Activated CD4-positive, alpha-beta T cell treated with anti-CD3 and anti-CD28 coated beads, Interleukin-2, amount 10 ng/mL, durations not matched to agents 24 days and 14 days (primary cell): ENCODE data around the gene RPL10. TPM values are rescaled to one million over a fixed set of nuclear protein-coding genes. Genes with fewer than 3 reads are reported as not detected.
A peak's percentile ranks its signal among the peaks of the same experiment; 100 is the strongest.

Source experiments
- DNase-seq: peaks from one replicate; pipeline ENCODE4 v3.0.0; 2022
- H3K27ac Mint-ChIP-seq: one replicate; pipeline ENCODE4 v1.8.0; 2022; ENCODE audit warnings: mild to moderate bottlenecking, mixed read lengths
- H3K27me3 Mint-ChIP-seq: one replicate; pipeline ENCODE4 v1.8.0; 2022; ENCODE audit warnings: mixed read lengths
- H3K36me3 Mint-ChIP-seq: one replicate; pipeline ENCODE4 v1.8.0; 2022; ENCODE audit warnings: low read depth, mild to moderate bottlenecking, mixed read lengths
- H3K4me1 Mint-ChIP-seq: one replicate; pipeline ENCODE4 v1.8.0; 2021; ENCODE audit warnings: mixed read lengths
- H3K4me3 Mint-ChIP-seq: one replicate; pipeline ENCODE4 v1.8.0; 2022; ENCODE audit warnings: mild to moderate bottlenecking, moderate library complexity, mixed read lengths
- H3K9me3 Mint-ChIP-seq: one replicate; pipeline ENCODE4 v1.8.0; 2021; ENCODE audit warnings: mixed read lengths
- intact Hi-C: fragments of 100-400 bp; cut with micrococcal nuclease; formaldehyde crosslinking; loops from one replicate; pipeline ENCODE4 v1.15.1; 2023
- total RNA-seq: library from RNA; stranded (reverse); gene quantifications from 2 replicates; pipeline ENCODE4 v1.2.3, GENCODE V29; 2022

RPL10 gene
- total RNA-seq, 1 donor from 2014 or later, result 2,338 TPM

DNA sequence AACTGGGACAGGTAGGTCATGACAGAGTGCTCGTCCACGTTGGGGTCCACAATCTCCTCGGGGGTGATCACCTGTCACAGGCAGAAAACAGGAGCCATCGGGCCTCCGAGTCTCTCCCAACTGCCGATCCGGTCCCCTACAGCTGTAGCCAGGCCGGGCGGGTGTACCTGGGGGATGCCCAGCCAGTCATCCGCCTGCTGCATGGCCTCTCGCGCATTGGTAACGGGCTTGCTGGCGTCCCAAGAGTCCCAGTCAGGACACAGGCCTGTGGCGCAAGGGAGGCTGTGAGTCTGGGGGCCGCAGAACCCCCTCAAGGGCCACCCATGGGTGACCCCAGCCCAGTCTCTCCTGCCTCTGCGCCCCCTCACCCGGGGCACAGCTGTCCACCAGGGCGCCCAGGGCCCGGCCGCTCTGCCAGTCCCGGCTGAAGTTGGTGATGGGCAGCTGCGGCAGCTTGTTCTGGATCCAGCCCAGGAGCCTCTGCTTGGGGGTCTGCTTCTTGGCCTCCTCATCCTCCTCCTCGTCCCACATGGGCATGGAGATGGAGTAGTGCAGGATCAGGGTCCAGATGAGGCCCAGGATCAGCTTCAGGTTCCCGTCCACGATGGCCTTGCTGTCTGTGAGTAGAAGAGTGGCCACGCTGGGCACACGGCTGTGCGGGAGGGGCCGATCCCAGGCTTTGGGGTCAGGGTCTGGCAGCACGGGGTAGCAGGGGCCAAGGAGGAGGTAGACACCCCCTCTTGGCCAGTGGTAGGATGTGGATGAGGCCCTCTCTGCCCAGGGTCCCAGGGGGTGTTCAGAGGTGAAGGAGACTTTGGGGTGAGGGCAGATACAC, 30.5 kb upstream of the RPL10 start:
- DNase-seq, result no peak
- Mint-ChIP-seq H3K4me1 (peaks cover 14% of the 10 kb centered on the region), H3K4me3 (peak overlapping the region; percentile 95), H3K27ac (peak overlapping the region; percentile 93), H3K9me3 (no peaks in the 10 kb centered on the region), H3K36me3 (peaks cover 34% of the 10 kb centered on the region), H3K27me3 (no peaks in the 10 kb centered on the region)
- intact Hi-C loops, result no loop called here

DNA sequence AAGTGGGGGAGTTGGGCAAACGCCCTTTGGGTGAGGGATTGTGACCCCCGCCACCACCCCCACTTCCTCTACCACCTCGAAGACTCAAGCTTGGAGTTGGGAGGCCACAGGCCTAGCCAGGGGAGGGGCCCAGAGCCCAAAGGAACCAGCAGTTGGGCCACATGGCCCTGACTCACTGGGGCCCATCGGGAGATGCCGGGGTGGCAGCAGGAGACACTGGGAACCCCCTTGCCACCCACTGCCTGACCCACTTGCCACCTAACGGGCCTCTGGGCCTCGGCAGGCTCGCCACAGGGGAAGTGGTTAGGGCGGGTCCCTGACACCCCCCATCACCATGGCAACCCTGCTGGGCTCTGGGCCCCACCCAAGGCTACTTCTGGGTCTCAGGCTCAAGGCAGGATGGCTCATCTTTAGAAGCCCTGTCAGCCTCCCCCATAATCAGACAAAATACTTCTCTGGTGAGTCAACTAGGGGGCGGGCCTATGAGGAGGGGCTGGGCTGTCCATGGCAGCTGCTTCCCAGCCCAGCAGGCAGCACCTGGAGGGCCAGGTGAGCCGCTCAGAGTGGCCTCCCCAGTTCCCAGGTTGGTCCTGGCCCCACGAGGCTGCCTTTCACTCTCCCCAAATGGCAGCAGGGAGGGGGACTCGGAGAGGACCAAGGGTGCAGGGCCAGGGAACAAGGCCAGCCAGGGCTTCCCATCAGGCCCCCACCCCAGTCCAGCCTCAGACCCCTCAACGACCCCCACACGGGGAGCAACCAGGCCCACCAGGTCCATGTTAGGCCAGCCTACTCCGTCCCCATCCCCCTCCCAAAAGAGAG, 29.3 kb upstream of the RPL10 start:
- H3K4me3 Mint-ChIP-seq, result peak overlapping the region; percentile 95
- peak overlapping the region; percentile 93 for H3K27ac Mint-ChIP-seq
- peaks cover 14% of the 10 kb centered on the region for H3K4me1 Mint-ChIP-seq
- DNase-seq, result peak; percentile 95
- H3K27me3 Mint-ChIP-seq, result no peaks in the 10 kb centered on the region
- intact Hi-C loops, result loop anchor here (1.0 kb wide), 2 partner anchors 9 to 397 kb away; partner anchors contain the start of gene TMEM187
- H3K9me3 Mint-ChIP-seq, result no peaks in the 10 kb centered on the region
- H3K36me3 Mint-ChIP-seq, result peaks cover 30% of the 10 kb centered on the region

DNA sequence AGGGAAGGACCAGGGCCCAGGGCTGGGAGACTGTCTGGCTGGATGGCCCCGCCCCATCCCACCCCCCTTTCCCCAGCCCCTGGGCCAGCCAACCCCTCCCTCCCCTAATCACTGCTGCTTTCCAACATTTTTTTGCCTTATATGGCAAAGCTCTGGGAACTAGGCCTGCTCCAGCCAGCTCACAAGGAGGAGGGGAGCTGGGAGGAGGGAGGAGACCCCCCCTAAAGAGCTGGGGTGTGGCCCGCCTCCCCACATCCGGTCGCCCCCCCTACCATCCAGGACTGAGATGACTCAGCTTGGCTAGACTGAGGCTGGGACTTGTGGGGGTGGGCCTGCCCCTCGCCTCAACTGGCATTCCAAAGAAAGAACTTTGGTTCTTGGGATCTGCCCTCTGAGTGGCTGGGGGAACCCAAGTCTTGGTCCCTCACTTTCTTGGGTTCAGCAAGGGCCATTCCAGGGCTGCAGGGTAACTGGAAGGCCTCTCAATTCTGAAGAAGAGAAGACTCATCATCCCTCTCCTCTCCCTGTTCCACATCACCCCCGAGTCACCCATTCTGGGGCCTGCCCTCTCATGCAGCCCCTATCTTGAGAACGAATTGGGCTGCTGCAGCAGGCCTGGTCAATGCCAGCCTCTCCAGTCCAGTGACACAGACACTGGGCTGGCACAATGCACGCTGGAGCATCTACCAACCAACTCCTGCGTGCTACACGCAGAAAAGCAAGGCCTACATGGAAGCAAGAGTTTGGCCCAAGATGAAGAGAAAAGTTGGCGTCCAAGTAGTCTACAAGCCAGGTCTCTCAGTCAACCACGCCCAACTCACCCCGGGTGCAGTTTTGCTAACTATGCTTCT, 28.5 kb upstream of the RPL10 start:
- intact Hi-C loops, result loop anchor here (1.0 to 10.0 kb wide), 4 partner anchors 9 to 655 kb away; partner anchors contain the start of genes F8, FAM3A, FUNDC2 and TMEM187
- H3K27ac Mint-ChIP-seq, result peak overlapping the region; percentile 93
- peaks cover 13% of the 10 kb centered on the region for H3K4me1 Mint-ChIP-seq
- no peaks in the 10 kb centered on the region for H3K27me3 Mint-ChIP-seq
- peaks cover 28% of the 10 kb centered on the region for H3K36me3 Mint-ChIP-seq
- H3K9me3 Mint-ChIP-seq, result no peaks in the 10 kb centered on the region
- peak overlapping the region; percentile 95 for H3K4me3 Mint-ChIP-seq
- peak; percentile 90 for DNase-seq

DNA sequence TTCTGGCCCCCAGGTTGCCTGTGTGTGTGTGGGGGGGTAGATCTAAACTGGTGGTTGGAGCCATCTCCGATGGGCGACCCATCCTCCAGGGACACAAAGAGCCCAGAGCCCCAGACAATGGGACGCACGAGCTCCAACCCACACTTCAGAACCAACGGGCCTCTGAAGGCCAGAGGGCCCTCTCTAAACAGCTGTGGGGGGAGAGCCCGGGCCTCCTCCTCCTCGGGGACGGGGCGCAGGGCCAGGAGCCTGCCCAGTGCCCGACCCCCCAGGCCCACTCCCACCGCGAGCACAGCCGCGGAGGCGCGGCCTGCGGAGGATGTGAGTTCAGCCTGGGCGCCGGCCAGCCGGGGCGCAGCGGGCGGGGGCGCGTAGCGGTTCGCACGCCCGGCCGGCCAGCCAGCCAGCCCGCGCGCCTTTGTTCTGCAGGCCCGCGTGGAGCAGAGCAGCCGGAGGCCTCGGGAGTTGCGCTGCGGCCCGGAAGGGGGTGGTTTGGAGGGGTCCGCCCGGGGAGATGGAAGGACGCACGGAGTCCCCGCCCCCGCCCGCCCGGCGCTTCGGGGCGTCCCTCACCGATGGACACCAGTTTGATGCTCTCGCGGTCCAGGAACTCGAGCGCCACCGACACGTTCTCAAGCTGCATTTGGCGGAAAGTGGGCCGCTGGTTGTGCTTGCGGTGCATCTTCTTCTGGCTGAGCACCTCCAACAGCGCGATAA, 27.7 kb upstream of the RPL10 start:
- DNase-seq, result peak; percentile 72
- Mint-ChIP-seq H3K27me3 (no peaks in the 10 kb centered on the region), H3K4me1 (peaks cover 11% of the 10 kb centered on the region), H3K4me3 (peak overlapping the region; percentile 95), H3K27ac (peak overlapping the region; percentile 90), H3K36me3 (peaks cover 25% of the 10 kb centered on the region), H3K9me3 (no peaks in the 10 kb centered on the region)
- intact Hi-C loops, result loop anchor here (10.0 kb wide), 2 partner anchors 144 to 654 kb away; partner anchors contain the start of genes F8, FAM3A and FUNDC2

DNA sequence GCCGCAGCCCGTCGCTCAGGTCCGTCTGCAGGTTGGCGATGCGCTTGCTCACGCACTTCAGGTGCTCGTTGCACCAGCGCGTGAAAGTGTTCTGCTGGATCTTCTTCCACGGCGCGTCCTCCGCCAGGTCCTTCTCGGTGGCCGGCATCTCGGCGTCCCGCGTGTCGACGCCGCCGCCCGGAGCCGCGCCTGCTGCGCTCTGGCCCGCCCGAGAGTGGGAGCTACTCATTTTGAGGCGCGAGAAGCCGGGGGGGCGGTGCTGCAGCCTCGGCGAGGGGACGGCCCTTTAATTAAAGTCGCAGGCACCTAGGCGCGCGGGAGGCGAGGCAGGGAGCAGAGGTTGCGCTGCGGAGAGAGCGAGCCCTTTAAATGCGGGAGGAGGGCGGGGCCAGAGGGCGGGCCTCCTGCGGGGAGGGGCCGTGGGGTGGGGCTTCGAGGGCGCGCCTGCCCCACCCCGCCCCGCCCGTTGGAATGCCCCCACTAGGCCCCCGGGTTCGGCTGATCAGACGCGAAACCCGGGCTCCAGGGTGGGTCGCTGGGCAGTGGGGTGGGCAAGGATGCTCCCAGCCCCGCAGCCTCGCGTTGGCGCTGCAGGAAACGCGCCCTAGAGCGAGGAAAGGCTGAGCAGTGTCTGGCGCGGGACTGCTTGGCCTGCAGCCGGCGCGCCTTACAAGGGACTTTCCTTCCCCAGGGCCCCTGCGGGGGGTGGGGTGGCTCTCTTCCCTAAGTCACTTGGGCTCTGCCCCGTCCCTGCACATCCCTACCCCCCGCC, 27.0 kb upstream of the RPL10 start:
- H3K9me3 Mint-ChIP-seq, result no peaks in the 10 kb centered on the region
- H3K36me3 Mint-ChIP-seq, result peaks cover 22% of the 10 kb centered on the region
- peak overlapping the region; percentile 78 for H3K27ac Mint-ChIP-seq
- intact Hi-C loops, result loop anchor here (10.0 kb wide), 2 partner anchors 144 to 654 kb away; partner anchors contain the start of genes F8, FAM3A and FUNDC2
- peak; percentile 97 for DNase-seq
- H3K4me3 Mint-ChIP-seq, result peak overlapping the region; percentile 84
- no peaks in the 10 kb centered on the region for H3K27me3 Mint-ChIP-seq
- H3K4me1 Mint-ChIP-seq, result peaks cover 11% of the 10 kb centered on the region

DNA sequence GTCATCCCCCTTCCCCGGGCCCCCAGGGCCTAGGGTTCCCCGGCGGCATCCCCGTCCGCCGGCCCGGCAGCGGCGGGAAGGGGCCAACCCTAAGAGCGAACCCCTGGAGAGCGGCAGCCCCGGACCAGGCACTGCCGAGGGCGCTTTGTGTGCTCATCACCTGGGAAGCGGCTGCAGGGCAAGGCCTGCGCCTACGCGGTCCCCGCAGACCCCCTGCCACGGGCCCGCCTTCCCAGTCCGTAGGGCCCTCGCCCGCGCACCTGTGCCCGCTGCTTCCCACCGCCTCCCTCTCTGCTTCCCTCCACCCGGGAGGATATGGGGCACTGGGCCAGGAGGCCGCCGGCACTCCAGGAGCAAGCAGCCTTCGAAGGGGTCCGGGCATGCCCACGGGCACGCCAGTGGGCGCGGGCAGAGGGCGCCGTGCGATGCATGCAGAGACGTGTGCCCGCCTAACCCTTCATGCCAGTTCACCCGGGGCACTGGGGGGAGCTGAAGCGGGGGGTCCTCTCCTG, 26.3 kb upstream of the RPL10 start:
- H3K9me3 Mint-ChIP-seq, result no peaks in the 10 kb centered on the region
- intact Hi-C loops, result loop anchor here (10.0 kb wide), 2 partner anchors 143 to 653 kb away; partner anchors contain the start of genes F8, FAM3A and FUNDC2
- H3K27me3 Mint-ChIP-seq, result no peaks in the 10 kb centered on the region
- H3K27ac Mint-ChIP-seq, result no peak overlapping the region
- H3K4me1 Mint-ChIP-seq, result peaks cover 11% of the 10 kb centered on the region
- DNase-seq, result no peak
- peaks cover 17% of the 10 kb centered on the region for H3K36me3 Mint-ChIP-seq
- H3K4me3 Mint-ChIP-seq, result peak overlapping the region; percentile 84

DNA sequence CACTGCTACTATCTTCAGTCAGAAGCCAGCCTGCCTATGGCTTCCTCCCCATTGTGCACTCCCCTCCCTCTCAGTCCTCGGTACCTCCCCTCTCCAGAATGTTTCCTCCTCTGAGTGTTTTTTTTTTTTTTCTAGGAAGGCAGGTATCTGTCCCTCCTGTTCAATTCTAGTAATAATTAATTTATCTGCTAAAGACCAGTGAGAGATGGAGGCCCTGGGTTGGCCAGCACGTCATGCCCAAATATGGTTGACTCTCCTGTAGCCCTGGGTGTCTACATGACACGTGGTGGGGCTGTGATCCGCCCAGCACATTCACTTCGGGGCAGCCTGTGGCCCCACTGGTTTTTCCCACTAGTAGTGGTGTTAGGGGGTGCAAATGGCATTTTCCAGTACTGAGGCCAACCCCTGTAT, 25.6 kb upstream of the RPL10 start:
- Mint-ChIP-seq H3K27me3 (no peaks in the 10 kb centered on the region), H3K4me1 (peaks cover 15% of the 10 kb centered on the region), H3K27ac (peak overlapping the region; percentile 80), H3K4me3 (peak overlapping the region; percentile 84), H3K9me3 (no peaks in the 10 kb centered on the region), H3K36me3 (peaks cover 13% of the 10 kb centered on the region)
- peak; percentile 80 for DNase-seq
- intact Hi-C loops, result loop anchor here (10.0 kb wide), 2 partner anchors 142 to 652 kb away; partner anchors contain the start of genes F8, FAM3A and FUNDC2

DNA sequence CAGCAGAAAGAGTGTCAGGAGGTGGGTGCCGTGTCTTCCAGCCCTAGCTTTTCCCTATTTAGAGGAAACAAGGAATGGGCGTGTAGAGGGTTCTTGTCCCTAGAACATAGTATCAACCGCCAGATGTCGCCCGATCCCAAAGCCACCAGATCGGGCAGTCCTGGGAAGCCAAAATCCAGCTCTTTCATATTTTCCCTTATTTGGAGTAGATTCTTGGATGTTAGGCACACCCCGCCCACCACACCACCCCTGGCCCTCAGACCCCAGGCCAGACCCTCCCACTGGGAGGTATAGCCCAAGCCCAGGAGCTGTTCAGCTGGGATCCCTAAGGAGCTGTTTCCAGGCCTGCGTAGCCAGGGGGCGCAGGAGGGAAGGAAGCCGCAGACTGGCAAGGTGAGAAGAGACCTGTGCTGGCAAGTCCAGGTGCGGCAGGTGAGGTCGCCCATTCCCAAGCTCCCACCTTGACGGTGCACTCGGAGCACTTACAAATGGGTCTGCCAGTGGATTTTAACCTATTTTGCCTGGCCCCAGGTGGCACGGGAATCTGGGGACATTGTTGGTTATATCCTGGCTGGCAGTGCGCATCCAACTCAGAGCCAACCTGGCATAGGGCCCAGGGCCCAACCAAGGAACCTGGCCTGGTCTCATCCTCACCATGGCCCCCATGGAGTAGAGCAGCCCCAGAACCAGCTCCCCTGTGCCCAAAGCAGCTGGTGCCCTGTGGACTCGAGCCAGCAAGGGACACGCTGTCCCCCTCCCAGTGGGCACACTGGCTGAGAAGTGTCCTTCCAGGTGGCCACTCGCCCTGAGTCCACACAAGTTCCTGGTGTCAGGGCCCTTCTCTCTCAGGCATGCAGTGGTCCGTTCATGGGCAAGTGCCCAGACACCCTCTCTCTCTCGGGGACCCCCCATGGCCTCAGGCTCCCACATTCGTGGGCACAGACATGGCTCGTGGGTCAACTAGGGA, 24.6 kb upstream of the RPL10 start:
- intact Hi-C loops, result loop anchor here (10.0 kb wide), 2 partner anchors 141 to 651 kb away; partner anchors contain the start of genes F8, FAM3A and FUNDC2
- Mint-ChIP-seq H3K36me3 (peaks cover 7% of the 10 kb centered on the region), H3K4me1 (peaks cover 9% of the 10 kb centered on the region), H3K4me3 (peak overlapping the region; percentile 76), H3K27ac (no peak overlapping the region), H3K27me3 (no peaks in the 10 kb centered on the region), H3K9me3 (no peaks in the 10 kb centered on the region)
- DNase-seq, result peak; percentile 76

DNA sequence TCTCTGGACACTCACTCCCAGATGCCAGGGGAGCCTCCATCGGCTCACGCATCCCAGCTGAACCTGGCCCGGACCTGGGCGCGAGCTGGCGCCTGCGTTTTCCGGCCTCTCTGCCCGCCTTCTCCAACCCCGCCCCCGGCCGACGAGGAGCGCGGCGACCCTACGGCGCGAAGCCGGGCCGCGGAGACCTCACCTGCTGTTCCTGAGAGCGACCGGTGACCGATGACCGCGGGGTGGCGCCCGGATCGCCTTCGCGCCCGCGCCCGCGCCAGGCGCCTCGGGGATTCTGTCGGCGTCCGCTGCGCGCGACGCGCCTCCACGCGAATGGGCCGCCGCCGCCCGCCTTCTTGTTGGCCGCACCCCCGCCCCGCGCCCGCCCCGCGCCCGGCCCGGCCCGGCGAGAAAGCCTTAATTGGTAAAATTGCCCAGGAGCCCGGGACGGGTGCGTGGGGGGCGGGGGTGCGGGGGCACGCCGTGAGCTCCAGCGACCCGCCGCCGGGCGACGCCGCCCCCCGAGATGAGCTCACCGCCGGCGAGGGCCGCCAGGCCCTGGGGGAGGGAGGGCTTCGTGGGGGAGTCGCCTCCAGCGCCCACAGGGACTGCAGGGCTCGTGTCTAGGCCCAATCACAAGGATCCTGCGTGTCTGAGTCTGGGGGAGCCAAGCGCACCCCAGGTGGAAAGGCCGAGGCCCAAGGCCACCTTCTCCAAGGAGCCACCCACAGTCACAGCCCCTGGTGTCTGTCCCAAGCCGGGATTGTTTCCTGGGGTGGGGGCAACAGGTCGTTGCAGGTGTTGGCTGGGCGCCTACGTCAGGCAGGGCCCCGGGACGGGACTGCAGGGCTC, 23.6 kb upstream of the RPL10 start, which contains the start of gene FLNA:
FLNA (minus strand) TSS at position 322 of the 843 bp plus-strand sequence. CDS start 3,389 bp downstream, outside the sequence.
- peaks cover 9% of the 10 kb centered on the region for H3K4me1 Mint-ChIP-seq
- H3K36me3 Mint-ChIP-seq, result peaks cover 7% of the 10 kb centered on the region
- no peaks in the 10 kb centered on the region for H3K9me3 Mint-ChIP-seq
- DNase-seq, result peak; percentile 82
- intact Hi-C loops, result loop anchor here (5.0 to 10.0 kb wide), 3 partner anchors 103 to 650 kb away; partner anchors contain the start of genes F8, FAM3A, FUNDC2 and LAGE3
- H3K27me3 Mint-ChIP-seq, result no peaks in the 10 kb centered on the region
- no peak within 1 kb of the TSS for H3K27ac Mint-ChIP-seq
- peak within 1 kb of the TSS; percentile 76 for H3K4me3 Mint-ChIP-seq

DNA sequence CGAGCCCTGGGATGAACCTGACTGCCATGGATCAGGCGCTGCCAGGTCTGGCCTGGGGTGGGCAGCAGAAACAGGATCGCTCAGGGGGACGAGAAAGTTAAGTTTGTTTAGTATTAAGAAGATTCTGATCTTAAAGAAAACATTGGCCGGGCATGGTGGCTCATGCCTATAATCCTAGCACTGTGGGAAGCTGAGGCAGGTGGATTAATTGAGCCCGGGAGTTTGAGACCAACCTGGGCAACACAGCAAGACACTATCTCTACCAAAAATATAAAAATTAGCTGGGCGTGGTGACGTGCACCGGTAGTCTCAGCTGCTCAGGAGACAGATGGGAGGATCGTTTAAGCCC, 23.0 kb upstream of the RPL10 start:
- H3K27me3 Mint-ChIP-seq, result no peaks in the 10 kb centered on the region
- DNase-seq, result no peak
- intact Hi-C loops, result loop anchor here (5.0 to 10.0 kb wide), 3 partner anchors 102 to 650 kb away; partner anchors contain the start of genes F8, FAM3A, FUNDC2 and LAGE3
- peaks cover 6% of the 10 kb centered on the region for H3K36me3 Mint-ChIP-seq
- H3K9me3 Mint-ChIP-seq, result no peaks in the 10 kb centered on the region
- peaks cover 13% of the 10 kb centered on the region for H3K4me1 Mint-ChIP-seq
- peak overlapping the region; percentile 7 for H3K4me3 Mint-ChIP-seq
- H3K27ac Mint-ChIP-seq, result no peak overlapping the region
